Measurements from ENCODE around the gene ADAMTS14.

DNA sequence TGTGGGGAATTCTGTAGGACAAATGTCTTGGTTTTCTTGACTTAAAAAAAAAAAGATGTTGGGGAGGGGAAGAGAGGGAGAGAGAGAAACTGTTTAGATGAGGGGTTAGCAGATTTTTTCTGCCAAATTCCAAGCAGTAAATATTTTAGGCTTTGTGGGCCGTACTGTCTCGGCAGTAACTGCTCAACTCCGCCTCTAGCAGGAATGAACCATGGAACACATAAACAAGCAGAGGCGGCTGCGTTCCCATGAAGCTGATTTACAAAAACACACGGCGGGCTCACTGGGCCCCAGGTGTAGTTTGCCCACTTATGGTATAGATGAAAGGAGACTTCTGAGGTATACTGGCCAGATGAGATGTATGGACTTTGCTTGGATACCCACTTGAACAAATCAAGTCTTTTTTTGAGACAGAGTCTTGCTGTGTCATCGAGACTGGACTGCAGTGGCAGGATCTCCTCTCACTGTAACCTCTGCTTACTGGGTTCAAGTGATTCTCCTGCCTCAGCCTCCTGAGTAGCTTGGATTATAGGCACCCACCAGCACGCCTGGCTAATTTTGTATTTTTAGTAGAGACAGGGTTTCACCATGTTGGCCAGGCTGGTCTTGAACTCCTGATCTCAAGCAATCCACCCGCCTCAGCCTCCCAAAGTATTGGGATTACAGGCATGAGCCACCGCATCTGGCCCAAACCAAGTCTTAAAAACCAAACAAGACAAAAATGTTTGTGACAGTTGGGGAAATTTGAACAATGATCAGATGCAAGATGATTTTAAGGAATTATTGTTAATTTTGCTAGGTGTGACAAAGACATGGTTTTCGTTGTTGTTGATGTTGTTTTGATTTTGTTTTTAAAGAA lies 9.7 kb upstream of the ADAMTS14 start:
- TF ChIP-seq CTCF (optimal IDR thresholded peaks at IDR 0.05 in 1 of 3, IDR thresholded peaks at IDR 0.05 in 1 of 3, conservative IDR thresholded peaks at IDR 0.05 in 1 of 3; ENCODE audit: extremely low read depth in 1 of 3, insufficient read depth in 2 of 3, low read length in 3 of 3) = no peak
- TF ChIP-seq EZH2 (IDR thresholded peaks at IDR 0.05; ENCODE audit: low read length) = no peak
